Activated CD4-positive, alpha-beta T cell treated with anti-CD3 and anti-CD28 coated beads, Interleukin-2, amount 50 U/mL, for 24 hours (primary cell): ENCODE measurements around the gene TSHZ2.

Source experiments
- DNase-seq, 2 donors: peaks; one replicate each; pipeline ENCODE4 v3.0.0-alpha.2; 2020; ENCODE audit warnings: low read depth in 1 of 2, low spot score in 1 of 2

The TSHZ2 gene

GRCh38 chr20:52972190-52972937, at the start of gene TSHZ2:
Gene TSHZ2, plus strand, starts transcription at chr20:52972358. Its CDS starts 936 bp downstream, at chr20:52973294.
- peak; percentile 40 to 45 for DNase-seq

- DNase-seq = no peak
Observed at GRCh38 chr20:52922436-52922835, 49.7 kb upstream of the TSHZ2 start.

DNA sequence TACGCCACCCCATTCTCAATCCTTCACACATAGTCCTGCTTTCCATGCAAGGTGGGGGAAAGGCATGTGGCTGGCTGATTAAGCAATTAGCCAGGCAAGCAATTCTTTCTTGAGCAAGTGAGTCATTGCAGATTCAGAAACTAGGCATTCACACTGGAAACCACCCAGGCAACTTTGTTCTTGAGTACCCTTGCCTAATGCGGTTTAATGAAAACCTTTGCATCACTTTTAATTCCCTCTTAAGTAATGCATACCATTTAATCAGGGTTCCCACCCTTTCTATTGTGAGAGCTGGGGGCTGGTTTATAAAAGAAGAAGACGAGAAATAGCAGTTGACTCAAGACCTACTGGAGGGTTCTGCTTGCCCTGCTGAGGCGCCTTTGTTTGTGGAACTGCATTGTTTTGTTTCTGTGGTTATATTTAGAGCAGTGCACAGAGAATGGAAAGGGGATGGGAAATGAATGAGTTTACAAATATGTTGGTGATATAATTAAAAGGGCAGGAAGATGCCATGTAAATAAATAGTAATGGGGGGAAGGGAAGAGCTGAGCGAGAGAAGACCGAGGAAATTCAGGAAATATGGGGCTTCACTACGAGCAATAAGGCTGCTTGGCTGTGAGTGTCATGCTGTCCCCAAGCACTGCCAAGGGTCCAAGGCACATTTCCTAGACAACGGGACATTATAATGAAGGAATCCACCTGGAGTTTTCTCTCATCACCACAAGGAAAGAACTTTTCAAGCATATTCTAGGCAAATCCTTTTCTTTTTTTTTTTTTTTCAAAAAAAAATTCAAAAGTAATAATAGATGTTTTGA, 48.8 kb upstream of the TSHZ2 start:
- no peak for DNase-seq

DNA sequence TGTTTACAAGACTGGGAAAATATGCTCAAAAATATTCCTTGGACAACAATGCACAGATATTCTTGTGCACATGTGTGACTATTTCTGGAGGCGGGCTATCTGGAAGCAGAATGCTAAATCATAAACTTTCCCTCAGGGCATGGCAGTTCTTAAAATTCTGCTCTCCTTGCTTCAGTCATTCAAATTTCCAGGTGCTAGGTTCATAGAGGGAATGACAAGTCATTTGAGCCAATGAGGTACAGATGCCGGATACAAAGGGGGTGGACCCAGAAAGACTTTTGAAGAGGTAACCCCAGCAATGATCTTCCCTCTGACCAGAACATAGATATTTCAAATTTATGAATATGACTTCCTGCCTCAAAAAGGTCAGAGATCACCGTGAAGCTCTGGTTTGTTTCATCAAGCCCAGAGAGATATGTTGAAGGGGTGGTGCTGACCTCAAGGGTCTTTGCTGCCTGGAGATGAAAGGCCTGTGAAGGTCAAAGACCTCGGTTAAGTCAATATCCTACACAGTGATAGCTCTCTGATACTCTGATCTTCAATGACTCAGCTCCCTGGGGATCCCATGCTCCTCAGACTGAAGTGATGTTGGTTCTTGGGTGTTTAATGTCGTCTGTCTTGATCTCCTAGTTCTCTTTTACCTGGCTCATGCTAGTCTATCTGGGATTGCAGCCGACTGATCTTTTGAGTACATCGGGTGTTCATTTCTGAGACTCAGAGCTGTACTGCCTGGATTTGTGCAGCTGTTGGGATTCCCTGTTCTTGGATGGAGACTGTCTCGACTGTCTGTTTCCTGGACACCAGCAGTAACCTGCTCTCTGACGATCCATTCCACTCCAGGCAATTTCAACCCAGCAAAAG, 47.5 kb upstream of the TSHZ2 start:
- DNase-seq = no peak

- DNase-seq = no peak
Observed at GRCh38 chr20:52926505-52926904, 45.7 kb upstream of the TSHZ2 start.

DNA sequence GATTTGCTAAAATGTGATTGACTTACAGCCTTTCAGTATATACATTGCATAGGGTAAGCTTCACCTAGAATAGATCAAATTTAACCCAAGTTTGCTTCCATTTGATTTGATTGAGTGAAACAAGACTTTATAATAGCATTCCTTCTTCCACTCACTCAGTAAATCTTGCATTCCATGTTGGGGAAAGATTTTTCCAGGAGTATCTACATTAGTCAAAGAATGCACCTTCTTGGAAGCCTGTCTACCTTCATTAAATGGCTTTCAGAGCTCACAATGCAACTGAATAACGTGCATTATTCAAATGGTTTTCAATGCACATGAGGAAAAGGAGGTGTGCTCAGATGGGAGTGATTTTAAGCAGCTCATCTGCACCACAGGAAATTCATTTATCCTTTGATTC, 38.3 kb upstream of the TSHZ2 start:
- DNase-seq = no peak

DNA sequence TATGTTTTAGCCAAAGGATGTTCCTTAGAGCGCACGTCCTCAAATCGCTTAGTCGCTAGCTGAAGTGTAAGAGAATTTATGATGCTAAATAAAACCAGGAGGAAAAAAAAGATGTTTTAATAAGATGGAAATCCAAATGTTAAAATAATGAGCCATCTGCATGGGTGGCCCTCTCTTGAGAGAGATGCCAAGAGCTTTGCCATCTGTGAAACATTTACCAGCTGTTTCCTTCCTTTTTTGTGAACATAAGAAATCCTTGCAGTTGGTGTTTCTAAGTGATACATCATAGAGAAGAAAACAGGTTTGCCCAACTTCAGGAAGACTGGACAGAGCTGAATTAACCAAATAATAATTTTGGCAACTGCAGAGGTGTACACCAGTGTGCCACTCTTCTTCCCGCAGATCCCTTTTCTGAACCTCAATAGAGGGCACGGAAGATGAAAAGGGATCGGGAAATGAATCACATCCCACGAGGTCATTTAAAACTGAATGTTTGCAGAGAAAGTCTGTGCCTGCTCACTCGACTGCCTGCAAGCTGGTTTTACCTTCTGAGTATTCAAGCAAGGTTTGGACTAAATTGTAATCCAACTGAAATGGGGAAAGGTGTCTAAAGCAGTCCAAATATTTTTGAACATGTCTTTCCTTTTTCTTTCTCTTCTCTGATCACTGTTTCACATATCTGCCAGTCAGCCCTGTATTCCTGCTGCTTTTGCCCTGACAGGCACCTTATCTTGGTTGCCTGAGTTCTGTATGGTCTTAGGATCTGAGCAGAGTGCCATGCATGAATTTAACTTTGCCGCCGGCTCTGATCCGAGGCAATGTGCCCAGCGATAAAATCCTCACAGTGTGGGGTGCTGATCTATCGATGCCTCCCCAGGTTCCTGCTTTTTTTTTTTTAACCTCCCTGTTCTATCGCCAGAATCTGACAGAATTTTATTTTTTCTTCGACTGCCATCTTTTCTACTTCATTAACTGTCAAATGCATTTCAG, 35.5 kb upstream of the TSHZ2 start:
- DNase-seq = no peak

DNA sequence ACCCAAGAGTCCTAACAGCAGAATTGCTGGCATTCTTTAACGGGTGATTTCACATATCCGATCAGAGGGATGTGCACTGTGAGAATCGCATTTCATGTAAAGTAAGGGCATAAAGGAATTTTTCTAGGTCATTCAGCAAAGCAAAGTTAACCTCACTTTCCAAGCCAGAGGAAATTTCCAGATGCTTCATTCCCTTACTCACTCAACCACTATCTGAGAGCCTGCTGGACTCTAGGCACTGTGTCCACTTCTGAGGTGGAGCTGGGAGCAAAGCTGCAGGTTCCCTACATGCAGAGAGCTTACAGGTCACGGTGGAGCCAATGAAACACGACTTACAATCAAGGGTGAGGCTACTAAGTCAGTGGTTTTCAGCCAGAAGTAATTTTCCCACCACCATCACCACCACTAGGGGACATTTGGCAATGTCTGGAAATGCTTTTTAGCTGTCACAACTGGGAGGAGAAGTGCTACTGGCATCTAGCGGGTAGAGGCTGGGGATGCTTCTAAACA, 34.5 kb upstream of the TSHZ2 start:
- DNase-seq = no peak

DNA sequence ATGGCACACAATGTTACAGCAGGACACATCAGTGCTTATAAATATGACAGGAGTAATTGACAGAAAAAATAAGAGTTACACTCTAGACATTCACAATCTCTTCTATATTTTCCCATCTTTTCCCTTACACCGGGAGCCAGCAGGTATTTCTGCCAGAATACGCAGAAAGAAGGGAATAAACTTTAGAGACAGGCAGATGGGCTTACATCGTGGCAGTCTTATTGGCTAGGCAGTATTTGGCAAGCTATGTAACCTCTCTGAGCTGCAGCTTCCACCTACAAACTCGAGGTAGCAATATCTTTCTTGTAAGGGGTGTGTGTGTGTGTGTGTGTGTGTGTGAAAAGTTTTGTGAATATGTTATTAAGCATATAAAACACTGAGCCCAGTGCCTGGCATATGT, 33.0 kb upstream of the TSHZ2 start:
- DNase-seq = no peak

DNA sequence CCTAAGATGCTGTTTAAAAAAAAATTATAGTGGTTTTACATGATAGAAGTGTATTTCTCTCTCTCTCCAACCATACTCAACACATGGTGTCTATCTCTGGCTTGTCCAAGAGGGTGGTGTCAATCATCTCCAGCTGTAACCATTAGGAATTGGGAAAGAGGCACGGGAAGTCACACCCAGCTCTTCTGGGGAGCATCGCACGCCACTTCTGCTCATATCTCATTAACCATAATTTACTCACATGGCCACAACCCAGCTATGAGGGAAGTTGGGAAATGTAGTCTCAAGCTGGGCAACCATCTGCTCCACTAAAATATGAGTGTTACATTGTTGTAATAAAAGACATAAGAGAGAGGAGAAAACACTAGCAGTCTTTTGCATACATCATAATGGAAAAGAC, 30.4 kb upstream of the TSHZ2 start:
- no peak for DNase-seq

- no peak for DNase-seq
Observed at GRCh38 chr20:52943185-52943841, 28.8 kb upstream of the TSHZ2 start.

- DNase-seq = no peak
Observed at GRCh38 chr20:52945268-52945667, 26.9 kb upstream of the TSHZ2 start.

- DNase-seq = no peak
Observed at GRCh38 chr20:52945862-52946522, 26.2 kb upstream of the TSHZ2 start.

- no peak for DNase-seq
Observed at GRCh38 chr20:52948491-52948890, 23.7 kb upstream of the TSHZ2 start.

- no peak for DNase-seq
Observed at GRCh38 chr20:52953020-52953419, 19.1 kb upstream of the TSHZ2 start.

GRCh38 chr20:52954849-52955248, 17.3 kb upstream of the TSHZ2 start:
- DNase-seq = no peak

DNA sequence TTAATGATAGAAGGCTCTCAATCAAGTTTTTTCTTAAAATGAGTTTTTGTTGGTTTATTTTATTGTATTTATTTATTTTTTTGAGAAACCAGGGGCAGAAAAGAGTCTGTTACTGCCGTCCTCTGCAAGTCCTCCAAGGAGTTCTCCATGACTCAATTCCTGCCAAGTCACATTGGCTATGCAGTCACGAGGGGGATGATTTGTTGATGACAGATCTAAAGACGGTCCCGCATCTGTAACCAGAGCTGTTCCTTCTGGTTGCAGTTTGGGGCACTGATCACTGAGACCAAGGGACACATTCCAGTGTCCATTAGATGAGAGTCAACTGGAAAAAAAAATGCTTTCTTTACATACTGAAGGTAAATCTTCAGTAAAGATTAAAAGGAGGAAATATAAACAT, 13.9 kb upstream of the TSHZ2 start:
- DNase-seq = no peak

- DNase-seq = no peak
Observed at GRCh38 chr20:52959125-52959524, 13.0 kb upstream of the TSHZ2 start.

DNA sequence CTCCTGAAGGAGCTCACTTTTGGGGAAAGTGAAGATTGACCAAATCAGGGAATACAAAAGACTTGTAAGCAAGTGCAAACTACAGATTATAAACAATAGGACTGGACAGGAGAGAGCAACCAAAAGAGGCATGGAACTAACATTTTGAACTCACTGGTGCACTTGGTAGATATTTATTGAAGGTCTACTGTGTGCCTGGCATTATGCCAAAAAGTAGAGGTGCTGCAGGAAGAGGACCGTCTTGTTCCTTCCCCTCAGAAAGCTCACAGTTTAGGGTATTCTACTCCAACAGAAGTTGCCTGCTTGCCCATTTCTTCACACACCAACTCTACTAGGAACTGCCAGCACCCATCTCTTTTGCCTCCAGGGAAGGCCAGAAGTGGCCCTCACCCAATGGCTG, 10.0 kb upstream of the TSHZ2 start:
- no peak for DNase-seq
